NB4 (cell line): ENCODE results near the gene C14orf132.

Experiments
- POLR2A ChIP-seq: IDR thresholded peaks from 2 replicates; pipeline ENCODE4 v1.6.1; 2011; ENCODE audit warnings: mild to moderate bottlenecking; ENCODE audit not compliant: insufficient read length; ENCODE audit errors: extremely low read depth
- TF ChIP-seq, protein P1 (sequence below): IDR thresholded peaks from 2 replicates; pipeline ENCODE4 v1.6.1; 2011; ENCODE audit warnings: low read depth, low read length
- TF ChIP-seq, protein P2 (sequence below): IDR thresholded peaks from one replicate; pipeline ENCODE4 v1.5.1; 2012; ENCODE audit warnings: low read depth, low read length

DNA sequence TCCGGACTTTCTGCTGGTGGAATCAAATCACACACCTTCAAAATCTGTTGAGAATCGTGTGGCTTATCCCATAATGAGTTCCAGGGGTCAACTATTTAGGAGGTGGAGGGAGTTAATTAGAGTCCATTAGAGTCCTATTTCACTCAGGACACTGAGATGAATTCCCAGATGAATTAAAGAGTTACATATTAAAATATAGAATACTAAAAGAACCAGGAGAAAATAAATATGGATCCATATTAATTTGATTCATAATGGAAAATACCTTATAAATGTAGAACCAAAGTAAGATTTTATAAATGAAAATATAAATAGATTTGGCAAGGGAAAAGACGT is 44.6 kb upstream of the C14orf132 start:
- TF ChIP-seq, protein P1, sequence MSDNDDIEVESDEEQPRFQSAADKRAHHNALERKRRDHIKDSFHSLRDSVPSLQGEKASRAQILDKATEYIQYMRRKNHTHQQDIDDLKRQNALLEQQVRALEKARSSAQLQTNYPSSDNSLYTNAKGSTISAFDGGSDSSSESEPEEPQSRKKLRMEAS, result no peak
- TF ChIP-seq, protein P2, sequence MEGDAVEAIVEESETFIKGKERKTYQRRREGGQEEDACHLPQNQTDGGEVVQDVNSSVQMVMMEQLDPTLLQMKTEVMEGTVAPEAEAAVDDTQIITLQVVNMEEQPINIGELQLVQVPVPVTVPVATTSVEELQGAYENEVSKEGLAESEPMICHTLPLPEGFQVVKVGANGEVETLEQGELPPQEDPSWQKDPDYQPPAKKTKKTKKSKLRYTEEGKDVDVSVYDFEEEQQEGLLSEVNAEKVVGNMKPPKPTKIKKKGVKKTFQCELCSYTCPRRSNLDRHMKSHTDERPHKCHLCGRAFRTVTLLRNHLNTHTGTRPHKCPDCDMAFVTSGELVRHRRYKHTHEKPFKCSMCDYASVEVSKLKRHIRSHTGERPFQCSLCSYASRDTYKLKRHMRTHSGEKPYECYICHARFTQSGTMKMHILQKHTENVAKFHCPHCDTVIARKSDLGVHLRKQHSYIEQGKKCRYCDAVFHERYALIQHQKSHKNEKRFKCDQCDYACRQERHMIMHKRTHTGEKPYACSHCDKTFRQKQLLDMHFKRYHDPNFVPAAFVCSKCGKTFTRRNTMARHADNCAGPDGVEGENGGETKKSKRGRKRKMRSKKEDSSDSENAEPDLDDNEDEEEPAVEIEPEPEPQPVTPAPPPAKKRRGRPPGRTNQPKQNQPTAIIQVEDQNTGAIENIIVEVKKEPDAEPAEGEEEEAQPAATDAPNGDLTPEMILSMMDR, result no peak
- TF ChIP-seq POLR2A, result no peak
